WTC11 (cell line): ENCODE data around the gene TOMM6. TPM values are rescaled to one million over a fixed set of nuclear protein-coding genes. Genes with fewer than 3 reads are reported as not detected.

Source experiments
- ATAC-seq: fragments of 200-7000 bp; cut with Tn5 transposase; 2 replicates; pipeline ENCODE4 v1.10.0; 2021; ENCODE audit warnings: mild to moderate bottlenecking, moderate library complexity
- CTCF ChIA-PET: fragments of 300-600 bp; sonication (Branson Sonifier 250); formaldehyde crosslinking; loops from one replicate; lab custom pipeline; 2021; ENCODE audit warnings: antibody characterized with exemption; lab: Charles Lee
- POLR2A ChIA-PET: fragments of 350-600 bp; sonication (Branson Sonifier 250); formaldehyde crosslinking; loops from one replicate; lab custom pipeline; 2021; ENCODE audit warnings: antibody characterized with exemption; lab: Charles Lee
- DNase-seq: peaks from one replicate; pipeline ENCODE4 v3.0.0; 2021; ENCODE audit warnings: low spot score
- H3K27ac Mint-ChIP-seq: 2 replicates; pipeline ENCODE4 v1.8.0; 2021; ENCODE audit warnings: mixed read lengths
- H3K27me3 Mint-ChIP-seq: 2 replicates; pipeline ENCODE4 v1.8.0; 2021; ENCODE audit warnings: low read depth, mild to moderate bottlenecking, moderate library complexity, mixed read lengths
- H3K36me3 Mint-ChIP-seq: 2 replicates; pipeline ENCODE4 v1.8.0; 2021; ENCODE audit warnings: mixed read lengths
- H3K4me1 Mint-ChIP-seq: 2 replicates; pipeline ENCODE4 v1.8.0; 2022; ENCODE audit warnings: mixed read lengths
- H3K4me3 Mint-ChIP-seq: 2 replicates; pipeline ENCODE4 v1.8.0; 2021; ENCODE audit warnings: mild to moderate bottlenecking, moderate library complexity, mixed read lengths
- H3K9me3 Mint-ChIP-seq: 2 replicates; pipeline ENCODE4 v1.8.0; 2021; ENCODE audit warnings: mixed read lengths
- AR ChIP-seq: fragments of 250-450 bp; sonication (Bioruptor Pico); IDR thresholded peaks from 2 replicates; pipeline ENCODE4 v1.9.0; 2021; ENCODE audit warnings: mild to moderate bottlenecking
- ATF1 ChIP-seq: sonication (generic); formaldehyde crosslinking; IDR thresholded peaks from 2 replicates; pipeline ENCODE4 v1.8.1; 2023; ENCODE audit warnings: mild to moderate bottlenecking, moderate library complexity, missing genetic modification reagents
- E2F1 ChIP-seq: sonication (generic); formaldehyde crosslinking; IDR thresholded peaks from 2 replicates; pipeline ENCODE4 v1.8.0; 2022; ENCODE audit warnings: mild to moderate bottlenecking, missing genetic modification reagents
- ETV6 ChIP-seq: sonication (generic); formaldehyde crosslinking; IDR thresholded peaks from 2 replicates; pipeline ENCODE4 v1.8.1; 2022; ENCODE audit warnings: mild to moderate bottlenecking, missing genetic modification reagents
- FOXJ3 ChIP-seq: sonication (generic); formaldehyde crosslinking; IDR thresholded peaks from 2 replicates; pipeline ENCODE4 v1.9.0; 2021; ENCODE audit warnings: missing genetic modification reagents, mild to moderate bottlenecking, borderline replicate concordance
- FOXP4 ChIP-seq: sonication (generic); formaldehyde crosslinking; IDR thresholded peaks from 2 replicates; pipeline ENCODE4 v1.8.0; 2022; ENCODE audit warnings: mild to moderate bottlenecking, missing genetic modification reagents
- GABPB1 ChIP-seq: sonication (generic); formaldehyde crosslinking; IDR thresholded peaks from 2 replicates; pipeline ENCODE4 v1.8.1; 2023; ENCODE audit warnings: mild to moderate bottlenecking, missing genetic modification reagents
- GRHL2 ChIP-seq: fragments of 250-450 bp; sonication (Bioruptor Pico); IDR thresholded peaks from 2 replicates; pipeline ENCODE4 v1.8.0; 2022; ENCODE audit warnings: mild to moderate bottlenecking, moderate library complexity; ENCODE audit not compliant: insufficient replicate concordance, severe bottlenecking
- IRF1 ChIP-seq: sonication (generic); formaldehyde crosslinking; IDR thresholded peaks from 2 replicates; pipeline ENCODE4 v1.8.0; 2023; ENCODE audit warnings: missing genetic modification reagents
- NFATC4 ChIP-seq: fragments of 250-450 bp; sonication (Bioruptor Pico); IDR thresholded peaks from 2 replicates; pipeline ENCODE4 v1.9.0; 2021; ENCODE audit warnings: mild to moderate bottlenecking
- NFYB ChIP-seq: sonication (generic); formaldehyde crosslinking; conservative IDR thresholded peaks from 2 replicates; pipeline ENCODE4 v1.8.0; 2022; ENCODE audit warnings: low read depth, missing genetic modification reagents
- NR2C2 ChIP-seq: sonication (generic); formaldehyde crosslinking; IDR thresholded peaks from 2 replicates; pipeline ENCODE4 v1.8.0; 2022; ENCODE audit warnings: mild to moderate bottlenecking, missing genetic modification reagents
- NR3C1 ChIP-seq: sonication (generic); formaldehyde crosslinking; conservative IDR thresholded peaks from 2 replicates; pipeline ENCODE4 v1.8.1; 2023; ENCODE audit warnings: low read depth, mild to moderate bottlenecking, missing genetic modification reagents
- SMAD3 ChIP-seq: sonication (generic); formaldehyde crosslinking; IDR thresholded peaks from 2 replicates; pipeline ENCODE4 v1.8.0; 2022; ENCODE audit warnings: missing genetic modification reagents, mild to moderate bottlenecking, borderline replicate concordance
- SP1 ChIP-seq: sonication (generic); formaldehyde crosslinking; conservative IDR thresholded peaks from 2 replicates; pipeline ENCODE4 v1.8.1; 2022; ENCODE audit warnings: missing genetic modification reagents
- ZNF281 ChIP-seq: sonication (generic); formaldehyde crosslinking; IDR thresholded peaks from 2 replicates; pipeline ENCODE4 v1.8.0; 2023; ENCODE audit warnings: mild to moderate bottlenecking, missing genetic modification reagents
- ZNF317 ChIP-seq: sonication (generic); formaldehyde crosslinking; IDR thresholded peaks from 2 replicates; pipeline ENCODE4 v1.8.1; 2023; ENCODE audit warnings: low read depth, mild to moderate bottlenecking, moderate library complexity, missing genetic modification reagents, borderline replicate concordance
- ZNF512 ChIP-seq: sonication (generic); formaldehyde crosslinking; IDR thresholded peaks from 2 replicates; pipeline ENCODE4 v1.8.1; 2022; ENCODE audit warnings: missing genetic modification reagents, borderline replicate concordance
- total RNA-seq: library from RNA; stranded (reverse); gene quantifications from 3 replicates; pipeline ENCODE4 v1.2.3, GENCODE V29; 2021

The TOMM6 gene
- total RNA-seq, 1 experiment from 2014 or later: 233 TPM

- TF ChIP-seq AR: no peak
These were observed 41.4 kb upstream of the TOMM6 start (continued) for GRCh38 chr6:41746107-41746506.

- POLR2A ChIA-PET: no interaction called here
- H3K4me3 Mint-ChIP-seq: no peak within 1 kb of the TSS
- no peaks in the 10 kb centered on the region for H3K36me3 Mint-ChIP-seq
- H3K27me3 Mint-ChIP-seq: no peaks in the 10 kb centered on the region; the same call in 1 of the 2 replicates
- H3K9me3 Mint-ChIP-seq: no peaks in the 10 kb centered on the region
- H3K4me1 Mint-ChIP-seq: no peaks in the 10 kb centered on the region
- DNase-seq: no peak
- no peak within 1 kb of the TSS for H3K27ac Mint-ChIP-seq
- CTCF ChIA-PET: interaction anchor here (0.9 to 2.7 kb wide), 2 partner anchors 9 to 13 kb away, joined by 3 to 16 read pairs; partner anchors contain the start of gene TFEB
- no peak for ATAC-seq
- TF ChIP-seq NFYB (no peak), NR2C2 (CRISPR knock-in tag) (no peak), GABPB1 (CRISPR knock-in tag) (peak; percentile 62; the same call in 1 of the 2 replicates)
These were observed 40.0 kb upstream of the TOMM6 start, which contains the start of gene PGC for GRCh38 chr6:41747256-41748101. TSS of gene PGC (minus strand) at chr6:41747397. CDS start at chr6:41747334, 63 bp downstream.

GRCh38 chr6:41748102-41748477 is 39.4 kb upstream of the TOMM6 start:
- Mint-ChIP-seq H3K4me1 (no peaks in the 10 kb centered on the region), H3K9me3 (no peaks in the 10 kb centered on the region), H3K27ac (no peak overlapping the region), H3K4me3 (no peak overlapping the region), H3K36me3 (no peaks in the 10 kb centered on the region), H3K27me3 (peaks cover under 1% of the 10 kb centered on the region; the same call in 1 of the 2 replicates)
- CTCF ChIA-PET: interaction anchor here (0.9 to 2.7 kb wide), 4 partner anchors 8 to 31 kb away, joined by 3 to 16 read pairs (median 4); partner anchors contain the start of genes FRS3 and TFEB
- DNase-seq (no peak), ATAC-seq (no peak)
- POLR2A ChIA-PET: interaction anchor here (0.7 kb wide), 1 partner anchor 20 kb away, joined by 4 read pairs; no protein-coding TSS in a partner anchor
- TF ChIP-seq ETV6 (CRISPR knock-in tag): no peak
- no peak for TF ChIP-seq IRF1 (CRISPR knock-in tag)
- no peak for TF ChIP-seq NFATC4 (CRISPR knock-in tag)
- TF ChIP-seq E2F1: no peak
- TF ChIP-seq NR3C1 (CRISPR knock-in tag): no peak
- no peak for TF ChIP-seq ZNF512 (CRISPR knock-in tag)
- no peak for TF ChIP-seq FOXJ3 (CRISPR knock-in tag)
- TF ChIP-seq GABPB1 (CRISPR knock-in tag): no peak
- TF ChIP-seq ZNF281: no peak
- no peak for TF ChIP-seq ATF1 (CRISPR knock-in tag)
- TF ChIP-seq SMAD3 (CRISPR knock-in tag): no peak
- no peak for TF ChIP-seq SP1 (CRISPR knock-in tag)
- TF ChIP-seq FOXP4 (CRISPR knock-in tag): no peak
- no peak for TF ChIP-seq GRHL2
- TF ChIP-seq ZNF317 (CRISPR knock-in tag): no peak
